ENCODE data around the gene HTATSF1.

The HTATSF1 gene

GRCh38 chrX:136497556-136498052 lies at the start of gene HTATSF1:
HTATSF1 (plus strand) TSS chrX:136497592; CDS start chrX:136497685, 93 bp downstream.
- H3K4me1 ChIP-seq (ENCODE audit: control insufficient read depth in 2 of 2, insufficient read depth in 2 of 2, low read length in 2 of 2), result peaks cover 0 to 4% of the 10 kb centered on the region in 2 donors

GRCh38 chrX:136447968-136448367 lies 49.4 kb upstream of the HTATSF1 start:
- H3K9ac ChIP-seq (ENCODE audit: low read depth in 1 of 2, low read length in 2 of 2), result no peak overlapping the region
- H3K9me3 ChIP-seq (ENCODE audit: control insufficient read depth in 2 of 2, low read length in 2 of 2), result no peaks in the 10 kb centered on the region
- H3K36me3 ChIP-seq (ENCODE audit: control insufficient read depth in 2 of 2, insufficient read depth in 2 of 2, low read length in 2 of 2), result no peaks in the 10 kb centered on the region
- H3K4me1 ChIP-seq (ENCODE audit: control insufficient read depth in 2 of 2, insufficient read depth in 2 of 2, low read length in 2 of 2), result no peaks in the 10 kb centered on the region
- H3K27ac ChIP-seq (ENCODE audit: low read depth in 2 of 2, low read length in 2 of 2), result no peak overlapping the region
- H3K27me3 ChIP-seq (ENCODE audit: control insufficient read depth in 2 of 2, insufficient read depth in 2 of 2, low read length in 2 of 2), result no peaks in the 10 kb centered on the region
- no peak overlapping the region for H3K4me3 ChIP-seq (ENCODE audit: low read length in 2 of 2)

More at GRCh38 chrX:136497556-136498052, at the start of gene HTATSF1:
- H3K27me3 ChIP-seq (ENCODE audit: control insufficient read depth in 2 of 2, insufficient read depth in 2 of 2, low read length in 2 of 2), result no peaks in the 10 kb centered on the region
- peaks cover 6 to 10% of the 10 kb centered on the region in 2 donors for H3K36me3 ChIP-seq (ENCODE audit: control insufficient read depth in 2 of 2, insufficient read depth in 2 of 2, low read length in 2 of 2)
- peak within 1 kb of the TSS; percentile 77 to 90 for H3K4me3 ChIP-seq (ENCODE audit: low read length in 2 of 2)
- peak within 1 kb of the TSS; percentile 66 to 86 for H3K9ac ChIP-seq (ENCODE audit: low read depth in 1 of 2, low read length in 2 of 2)
- peak within 1 kb of the TSS; percentile 88 to 92 for H3K27ac ChIP-seq (ENCODE audit: low read depth in 2 of 2, low read length in 2 of 2)
- H3K9me3 ChIP-seq (ENCODE audit: control insufficient read depth in 2 of 2, low read length in 2 of 2), result no peaks in the 10 kb centered on the region

GRCh38 chrX:136450050-136450830 lies 47.2 kb upstream of the HTATSF1 start:
- no peak overlapping the region for H3K4me3 ChIP-seq (ENCODE audit: low read length in 2 of 2)
- H3K9ac ChIP-seq (ENCODE audit: low read depth in 1 of 2, low read length in 2 of 2), result no peak overlapping the region
- no peak overlapping the region for H3K27ac ChIP-seq (ENCODE audit: low read depth in 2 of 2, low read length in 2 of 2)
- no peaks in the 10 kb centered on the region for H3K4me1 ChIP-seq (ENCODE audit: control insufficient read depth in 2 of 2, insufficient read depth in 2 of 2, low read length in 2 of 2)
- H3K36me3 ChIP-seq (ENCODE audit: control insufficient read depth in 2 of 2, insufficient read depth in 2 of 2, low read length in 2 of 2), result no peaks in the 10 kb centered on the region
- H3K27me3 ChIP-seq (ENCODE audit: control insufficient read depth in 2 of 2, insufficient read depth in 2 of 2, low read length in 2 of 2), result no peaks in the 10 kb centered on the region
- H3K9me3 ChIP-seq (ENCODE audit: control insufficient read depth in 2 of 2, low read length in 2 of 2), result no peaks in the 10 kb centered on the region

GRCh38 chrX:136452614-136453013 lies 44.8 kb upstream of the HTATSF1 start:
- no peaks in the 10 kb centered on the region for H3K36me3 ChIP-seq (ENCODE audit: control insufficient read depth in 2 of 2, insufficient read depth in 2 of 2, low read length in 2 of 2)
- H3K9ac ChIP-seq (ENCODE audit: low read depth in 1 of 2, low read length in 2 of 2), result no peak overlapping the region
- H3K4me3 ChIP-seq (ENCODE audit: low read length in 2 of 2), result no peak overlapping the region
- no peaks in the 10 kb centered on the region for H3K4me1 ChIP-seq (ENCODE audit: control insufficient read depth in 2 of 2, insufficient read depth in 2 of 2, low read length in 2 of 2)
- H3K27me3 ChIP-seq (ENCODE audit: control insufficient read depth in 2 of 2, insufficient read depth in 2 of 2, low read length in 2 of 2), result no peaks in the 10 kb centered on the region
- H3K27ac ChIP-seq (ENCODE audit: low read depth in 2 of 2, low read length in 2 of 2), result no peak overlapping the region
- H3K9me3 ChIP-seq (ENCODE audit: control insufficient read depth in 2 of 2, low read length in 2 of 2), result no peaks in the 10 kb centered on the region

GRCh38 chrX:136453114-136453513 lies 44.3 kb upstream of the HTATSF1 start:
- Histone ChIP-seq H3K4me3 (ENCODE audit: low read length in 2 of 2) (no peak overlapping the region), H3K4me1 (ENCODE audit: control insufficient read depth in 2 of 2, insufficient read depth in 2 of 2, low read length in 2 of 2) (no peaks in the 10 kb centered on the region), H3K27me3 (ENCODE audit: control insufficient read depth in 2 of 2, insufficient read depth in 2 of 2, low read length in 2 of 2) (no peaks in the 10 kb centered on the region), H3K36me3 (ENCODE audit: control insufficient read depth in 2 of 2, insufficient read depth in 2 of 2, low read length in 2 of 2) (no peaks in the 10 kb centered on the region), H3K27ac (ENCODE audit: low read depth in 2 of 2, low read length in 2 of 2) (no peak overlapping the region), H3K9ac (ENCODE audit: low read depth in 1 of 2, low read length in 2 of 2) (no peak overlapping the region), H3K9me3 (ENCODE audit: control insufficient read depth in 2 of 2, low read length in 2 of 2) (no peaks in the 10 kb centered on the region)

- H3K9ac ChIP-seq (ENCODE audit: low read depth in 1 of 2, low read length in 2 of 2), result no peak overlapping the region
- H3K27me3 ChIP-seq (ENCODE audit: control insufficient read depth in 2 of 2, insufficient read depth in 2 of 2, low read length in 2 of 2), result no peaks in the 10 kb centered on the region
- H3K27ac ChIP-seq (ENCODE audit: low read depth in 2 of 2, low read length in 2 of 2), result no peak overlapping the region
Observed at GRCh38 chrX:136453771-136454170, 43.6 kb upstream of the HTATSF1 start.

GRCh38 chrX:136456133-136456532 lies 41.3 kb upstream of the HTATSF1 start:
- H3K36me3 ChIP-seq (ENCODE audit: control insufficient read depth in 2 of 2, insufficient read depth in 2 of 2, low read length in 2 of 2), result no peaks in the 10 kb centered on the region
- no peak overlapping the region for H3K27ac ChIP-seq (ENCODE audit: low read depth in 2 of 2, low read length in 2 of 2)
- no peak overlapping the region for H3K4me3 ChIP-seq (ENCODE audit: low read length in 2 of 2)
- no peaks in the 10 kb centered on the region for H3K9me3 ChIP-seq (ENCODE audit: control insufficient read depth in 2 of 2, low read length in 2 of 2)
- no peak overlapping the region for H3K9ac ChIP-seq (ENCODE audit: low read depth in 1 of 2, low read length in 2 of 2)
- H3K27me3 ChIP-seq (ENCODE audit: control insufficient read depth in 2 of 2, insufficient read depth in 2 of 2, low read length in 2 of 2), result no peaks in the 10 kb centered on the region
- no peaks in the 10 kb centered on the region for H3K4me1 ChIP-seq (ENCODE audit: control insufficient read depth in 2 of 2, insufficient read depth in 2 of 2, low read length in 2 of 2)

More at GRCh38 chrX:136453771-136454170, 43.6 kb upstream of the HTATSF1 start:
- Histone ChIP-seq H3K4me1 (ENCODE audit: control insufficient read depth in 2 of 2, insufficient read depth in 2 of 2, low read length in 2 of 2) (no peaks in the 10 kb centered on the region), H3K9me3 (ENCODE audit: control insufficient read depth in 2 of 2, low read length in 2 of 2) (no peaks in the 10 kb centered on the region), H3K4me3 (ENCODE audit: low read length in 2 of 2) (no peak overlapping the region), H3K36me3 (ENCODE audit: control insufficient read depth in 2 of 2, insufficient read depth in 2 of 2, low read length in 2 of 2) (no peaks in the 10 kb centered on the region)

GRCh38 chrX:136457303-136457917 lies 40.0 kb upstream of the HTATSF1 start:
- no peaks in the 10 kb centered on the region for H3K36me3 ChIP-seq (ENCODE audit: control insufficient read depth in 2 of 2, insufficient read depth in 2 of 2, low read length in 2 of 2)
- H3K27me3 ChIP-seq (ENCODE audit: control insufficient read depth in 2 of 2, insufficient read depth in 2 of 2, low read length in 2 of 2), result no peaks in the 10 kb centered on the region
- H3K27ac ChIP-seq (ENCODE audit: low read depth in 2 of 2, low read length in 2 of 2), result no peak overlapping the region
- no peak overlapping the region for H3K4me3 ChIP-seq (ENCODE audit: low read length in 2 of 2)
- H3K4me1 ChIP-seq (ENCODE audit: control insufficient read depth in 2 of 2, insufficient read depth in 2 of 2, low read length in 2 of 2), result no peaks in the 10 kb centered on the region
- H3K9me3 ChIP-seq (ENCODE audit: control insufficient read depth in 2 of 2, low read length in 2 of 2), result no peaks in the 10 kb centered on the region
- no peak overlapping the region for H3K9ac ChIP-seq (ENCODE audit: low read depth in 1 of 2, low read length in 2 of 2)

- Histone ChIP-seq H3K27me3 (ENCODE audit: control insufficient read depth in 2 of 2, insufficient read depth in 2 of 2, low read length in 2 of 2) (peaks cover 3% of the 10 kb centered on the region in 2 donors), H3K36me3 (ENCODE audit: control insufficient read depth in 2 of 2, insufficient read depth in 2 of 2, low read length in 2 of 2) (no peaks in the 10 kb centered on the region), H3K9ac (ENCODE audit: low read depth in 1 of 2, low read length in 2 of 2) (no peak overlapping the region), H3K4me3 (ENCODE audit: low read length in 2 of 2) (no peak overlapping the region), H3K9me3 (ENCODE audit: control insufficient read depth in 2 of 2, low read length in 2 of 2) (no peaks in the 10 kb centered on the region), H3K27ac (ENCODE audit: low read depth in 2 of 2, low read length in 2 of 2) (no peak overlapping the region), H3K4me1 (ENCODE audit: control insufficient read depth in 2 of 2, insufficient read depth in 2 of 2, low read length in 2 of 2) (no peaks in the 10 kb centered on the region)
Observed at GRCh38 chrX:136464589-136464988, 32.8 kb upstream of the HTATSF1 start.

GRCh38 chrX:136467303-136467702 lies 30.1 kb upstream of the HTATSF1 start:
- peaks cover 5 to 6% of the 10 kb centered on the region in 2 donors for H3K27me3 ChIP-seq (ENCODE audit: control insufficient read depth in 2 of 2, insufficient read depth in 2 of 2, low read length in 2 of 2)
- H3K4me1 ChIP-seq (ENCODE audit: control insufficient read depth in 2 of 2, insufficient read depth in 2 of 2, low read length in 2 of 2), result no peaks in the 10 kb centered on the region

More at GRCh38 chrX:136467303-136467702, 30.1 kb upstream of the HTATSF1 start:
- no peak overlapping the region for H3K9ac ChIP-seq (ENCODE audit: low read depth in 1 of 2, low read length in 2 of 2)
- no peaks in the 10 kb centered on the region for H3K9me3 ChIP-seq (ENCODE audit: control insufficient read depth in 2 of 2, low read length in 2 of 2)
- no peak overlapping the region for H3K27ac ChIP-seq (ENCODE audit: low read depth in 2 of 2, low read length in 2 of 2)
- H3K36me3 ChIP-seq (ENCODE audit: control insufficient read depth in 2 of 2, insufficient read depth in 2 of 2, low read length in 2 of 2), result no peaks in the 10 kb centered on the region
- H3K4me3 ChIP-seq (ENCODE audit: low read length in 2 of 2), result no peak overlapping the region

All from mucosa of rectum (tissue), 2 donors.